HEK293T (cell line): Measurements from ENCODE around the gene AKR1A1.

Experiments used
- FOXM1 ChIP-seq: fragments of 450-650 bp; IDR thresholded peaks from 2 replicates; pipeline ENCODE4 v1.6.1; 2017; ENCODE audit warnings: mild to moderate bottlenecking, borderline replicate concordance
- SUZ12 ChIP-seq: fragments of 450-650 bp; IDR thresholded peaks from 2 replicates; pipeline ENCODE4 v1.6.1; 2016; ENCODE audit warnings: mild to moderate bottlenecking

- TF ChIP-seq SUZ12 (no peak), FOXM1 (no peak)
Observed at GRCh38 chr1:45535988-45536766, 14.4 kb upstream of the AKR1A1 start.
